KMS-11 (cell line): Measurements from ENCODE around the gene DNAAF9.

Source experiments
- H2AFZ ChIP-seq: fragments of 200-600 bp; sonication (generic); 2 replicates; pipeline ENCODE4 v1.6.1; 2016; ENCODE audit warnings: antibody characterized with exemption, mixed run types, low read depth
- H3K27ac ChIP-seq: fragments of 200-600 bp; sonication (generic); 2 replicates; pipeline ENCODE4 v1.6.1; 2016; ENCODE audit warnings: mild to moderate bottlenecking, mixed run types
- H3K27me3 ChIP-seq: fragments of 200-600 bp; sonication (generic); 2 replicates; pipeline ENCODE4 v1.6.1; 2017; ENCODE audit warnings: mild to moderate bottlenecking, low read depth, mixed run types, moderate library complexity; ENCODE audit not compliant: insufficient read depth
- H3K36me3 ChIP-seq: fragments of 200-600 bp; sonication (generic); 2 replicates; pipeline ENCODE4 v1.6.1; 2017; ENCODE audit warnings: mild to moderate bottlenecking, mixed run types; ENCODE audit not compliant: insufficient read depth
- H3K4me1 ChIP-seq: fragments of 200-600 bp; sonication (generic); 2 replicates; pipeline ENCODE4 v1.6.1; 2016; ENCODE audit warnings: mild to moderate bottlenecking, low read depth, mixed run types; ENCODE audit not compliant: poor library complexity, severe bottlenecking
- H3K4me2 ChIP-seq: fragments of 200-600 bp; sonication (generic); 2 replicates; pipeline ENCODE4 v1.7.0; 2016; ENCODE audit warnings: mild to moderate bottlenecking, mixed run types
- H3K4me3 ChIP-seq: fragments of 200-600 bp; sonication (generic); IDR thresholded peaks from 2 replicates; pipeline ENCODE4 v1.6.1; 2017; ENCODE audit warnings: low read depth, low read length, mixed read lengths; ENCODE audit not compliant: insufficient read depth
- H3K79me2 ChIP-seq: fragments of 200-600 bp; sonication (generic); 2 replicates; pipeline ENCODE4 v1.6.1; 2016; ENCODE audit warnings: low read depth, mixed run types; ENCODE audit not compliant: insufficient read depth
- H3K9ac ChIP-seq: fragments of 200-600 bp; sonication (generic); 2 replicates; pipeline ENCODE4 v1.6.1; 2016; ENCODE audit warnings: mild to moderate bottlenecking, mixed run types
- H4K20me1 ChIP-seq: fragments of 200-600 bp; sonication (generic); 2 replicates; pipeline ENCODE4 v1.6.1; 2016; ENCODE audit warnings: mild to moderate bottlenecking, mixed run types; ENCODE audit not compliant: insufficient read depth
- CTCF ChIP-seq: fragments of 200-600 bp; sonication (generic); conservative IDR thresholded peaks from 2 replicates; pipeline ENCODE4 v1.6.1; 2017; ENCODE audit warnings: low read depth, mild to moderate bottlenecking, antibody characterized with exemption, low read length, moderate library complexity, mixed read lengths

The DNAAF9 gene

DNA sequence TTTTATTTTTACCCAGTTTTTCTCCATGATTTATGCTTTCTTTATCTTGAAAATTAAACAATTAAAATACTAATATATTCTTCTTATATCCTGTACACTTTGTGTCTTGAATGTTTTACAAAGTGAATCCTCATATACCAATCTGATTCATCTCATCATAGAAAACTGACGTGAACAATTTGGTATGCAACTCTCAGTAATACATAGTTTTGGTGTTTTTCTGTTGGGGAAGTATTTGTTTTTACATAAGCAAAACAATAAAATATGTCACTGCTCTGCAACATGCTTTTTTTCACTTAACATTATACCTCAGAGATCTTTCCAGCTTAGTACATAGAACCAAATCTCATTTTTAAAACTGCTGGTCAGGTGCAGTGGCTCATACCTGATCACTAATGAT is 14.7 kb downstream of the DNAAF9 start:
- Histone ChIP-seq H4K20me1 (no peaks in the 10 kb centered on the region), H3K36me3 (no peaks in the 10 kb centered on the region), H3K4me1 (no peaks in the 10 kb centered on the region), H3K9ac (no peak overlapping the region), H3K4me3 (no peak overlapping the region), H3K27ac (no peak overlapping the region), H3K27me3 (no peaks in the 10 kb centered on the region), H3K79me2 (no peaks in the 10 kb centered on the region), H2AFZ (no peak overlapping the region), H3K4me2 (no peak overlapping the region)
- TF ChIP-seq CTCF: no peak

- Histone ChIP-seq H2AFZ (no peak overlapping the region), H3K4me2 (no peak overlapping the region), H4K20me1 (no peaks in the 10 kb centered on the region), H3K27ac (no peak overlapping the region), H3K36me3 (no peaks in the 10 kb centered on the region), H3K4me1 (no peaks in the 10 kb centered on the region), H3K27me3 (no peaks in the 10 kb centered on the region), H3K4me3 (no peak overlapping the region), H3K79me2 (no peaks in the 10 kb centered on the region), H3K9ac (no peak overlapping the region)
- TF ChIP-seq CTCF: no peak
Measured at GRCh38 chr20:3390759-3391425, 16.6 kb downstream of the DNAAF9 start.

DNA sequence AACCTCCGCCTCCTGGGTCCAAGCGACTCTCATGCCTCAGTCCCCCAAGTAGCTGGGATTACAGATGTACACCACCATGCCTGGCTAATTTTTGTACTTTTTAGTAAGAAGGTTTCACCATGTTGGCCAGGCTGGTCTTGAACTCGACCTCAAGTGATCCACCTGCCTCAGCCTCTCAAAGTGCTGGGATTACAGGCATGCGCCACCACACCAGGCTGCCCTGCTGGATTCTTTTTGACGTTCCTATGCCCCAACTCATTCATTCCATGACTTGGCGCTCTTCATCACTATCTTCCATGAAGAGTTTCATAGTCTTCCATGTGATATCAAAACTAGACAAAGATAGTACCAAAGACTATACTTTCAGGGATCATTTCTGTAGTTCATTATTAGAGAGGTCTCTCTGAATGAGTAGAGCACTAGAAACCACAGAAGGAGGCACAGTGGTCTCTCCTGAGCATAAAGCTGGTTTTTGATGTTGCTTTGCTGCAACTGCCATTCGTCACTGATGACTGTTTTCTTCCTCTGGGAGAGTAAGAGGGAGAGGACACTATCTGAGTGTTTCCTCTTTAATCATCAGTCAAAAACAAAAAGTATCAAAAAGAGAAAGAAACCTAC is 23.5 kb downstream of the DNAAF9 start:
- no peaks in the 10 kb centered on the region for H4K20me1 ChIP-seq
- no peak for TF ChIP-seq CTCF

GRCh38 chr20:3382836-3383235 is 24.6 kb downstream of the DNAAF9 start:
- H3K4me3 ChIP-seq: no peak overlapping the region
- H3K27ac ChIP-seq: no peak overlapping the region
- no peaks in the 10 kb centered on the region for H3K4me1 ChIP-seq
- H3K9ac ChIP-seq: no peak overlapping the region
- H3K79me2 ChIP-seq: no peaks in the 10 kb centered on the region
- no peak overlapping the region for H2AFZ ChIP-seq
- no peak overlapping the region for H3K4me2 ChIP-seq
- H4K20me1 ChIP-seq: no peaks in the 10 kb centered on the region
- no peaks in the 10 kb centered on the region for H3K36me3 ChIP-seq
- H3K27me3 ChIP-seq: no peaks in the 10 kb centered on the region
- TF ChIP-seq CTCF: no peak

More for the DNA sequence above, 23.5 kb downstream of the DNAAF9 start:
- no peak overlapping the region for H3K27ac ChIP-seq
- no peaks in the 10 kb centered on the region for H3K36me3 ChIP-seq
- no peaks in the 10 kb centered on the region for H3K79me2 ChIP-seq
- H3K4me1 ChIP-seq: no peaks in the 10 kb centered on the region
- no peak overlapping the region for H3K4me3 ChIP-seq
- H2AFZ ChIP-seq: no peak overlapping the region
- no peak overlapping the region for H3K9ac ChIP-seq
- H3K4me2 ChIP-seq: no peak overlapping the region
- no peaks in the 10 kb centered on the region for H3K27me3 ChIP-seq
